Measurements from ENCODE around the gene MYH4.

GRCh38 chr17:10474536-10474935 lies 5.2 kb upstream of the MYH4 start:
- no peak for TF ChIP-seq CTCF (IDR thresholded peaks at IDR 0.05 in 2 of 3, conservative IDR thresholded peaks at IDR 0.05 in 1 of 3; ENCODE audit: control insufficient read depth in 2 of 3, extremely low read depth in 1 of 3, insufficient read depth in 1 of 3, low read depth in 3 of 3, low read length in 3 of 3)
- no peak for TF ChIP-seq POLR2A (IDR thresholded peaks at IDR 0.05; ENCODE audit: low read depth, low read length)
- no peak for TF ChIP-seq TBL1XR1 (IDR thresholded peaks at IDR 0.05; ENCODE audit: low read depth, low read length)
- no peak for TF ChIP-seq SMC3 (IDR thresholded peaks at IDR 0.05; ENCODE audit: borderline replicate concordance, low read length)
- no peak for TF ChIP-seq MYC (IDR thresholded peaks at IDR 0.05; ENCODE audit: insufficient read depth, insufficient read length, insufficient replicate concordance, low read length, severe bottlenecking)
- no peak for TF ChIP-seq NBN (IDR thresholded peaks at IDR 0.05)
- no peak for TF ChIP-seq SIX5 (IDR thresholded peaks at IDR 0.05; ENCODE audit: low read depth, low read length, severe bottlenecking)
- no peak for TF ChIP-seq STAT1 (conservative IDR thresholded peaks at IDR 0.05)
- TF ChIP-seq HDGF (IDR thresholded peaks at IDR 0.05) = no peak
- no peak for TF ChIP-seq RAD21 (IDR thresholded peaks at IDR 0.05; ENCODE audit: insufficient read depth, low read depth, low read length)
- TF ChIP-seq BRCA1 (IDR thresholded peaks at IDR 0.05; ENCODE audit: low read depth, low read length) = no peak
- TF ChIP-seq FOXM1 (IDR thresholded peaks at IDR 0.05; ENCODE audit: low read depth, low read length) = no peak
- no peak for TF ChIP-seq DPF2 (IDR thresholded peaks at IDR 0.05)
